ENCODE measurements around the gene CHML.

Gene CHML

GRCh38 chr1:241615043-241615974 is 24.9 kb downstream of the CHML start:
- no peak for DNase-seq

GRCh38 chr1:241614572-241614971 is 25.6 kb downstream of the CHML start:
- DNase-seq = no peak

- no peak for DNase-seq
Measured at GRCh38 chr1:241614144-241614543, 26.0 kb downstream of the CHML start.

- no peak for DNase-seq
Measured at GRCh38 chr1:241612533-241613477, 27.4 kb downstream of the CHML start.

GRCh38 chr1:241611736-241612135 is 28.4 kb downstream of the CHML start:
- DNase-seq = no peak

- DNase-seq = no peak
Measured at GRCh38 chr1:241611063-241611462, 29.1 kb downstream of the CHML start.

GRCh38 chr1:241610056-241610815 is 29.9 kb downstream of the CHML start:
- no peak for DNase-seq

- DNase-seq = no peak
Measured at GRCh38 chr1:241608379-241609033, 31.7 kb downstream of the CHML start.

GRCh38 chr1:241607497-241607896 is 32.7 kb downstream of the CHML start:
- no peak for DNase-seq

GRCh38 chr1:241606544-241606943 is 33.6 kb downstream of the CHML start:
- DNase-seq = no peak

- no peak for DNase-seq
Measured at GRCh38 chr1:241605146-241605805, 34.9 kb downstream of the CHML start.

GRCh38 chr1:241603731-241604245 is 36.4 kb downstream of the CHML start:
- DNase-seq = no peak

GRCh38 chr1:241600496-241600901 is 39.7 kb downstream of the CHML start:
- no peak for DNase-seq

- DNase-seq = no peak
Measured at GRCh38 chr1:241598249-241598648, 41.9 kb downstream of the CHML start.

- DNase-seq = no peak
Measured at GRCh38 chr1:241596633-241597032, 43.5 kb downstream of the CHML start.

- no peak for DNase-seq
Measured at GRCh38 chr1:241593186-241593585, 47.0 kb downstream of the CHML start.

GRCh38 chr1:241592273-241592958 is 47.8 kb downstream of the CHML start:
- no peak for DNase-seq

GRCh38 chr1:241591736-241592135 is 48.4 kb downstream of the CHML start:
- DNase-seq = no peak

- no peak for DNase-seq
Measured at GRCh38 chr1:241591317-241591716, 48.9 kb downstream of the CHML start.

GRCh38 chr1:241590719-241591118 is 49.5 kb downstream of the CHML start:
- no peak for DNase-seq

All from activated CD8-positive, alpha-beta memory T cell treated with anti-CD3 and anti-CD28 coated beads for 24 hours (primary cell).